ENCODE measurements around the gene CCDC12. TPM values are rescaled to one million over a fixed set of nuclear protein-coding genes. Genes with fewer than 3 reads are reported as not detected.

CCDC12 gene
- total RNA-seq, 1 experiment from 2014 or later: 32.1 TPM

DNA sequence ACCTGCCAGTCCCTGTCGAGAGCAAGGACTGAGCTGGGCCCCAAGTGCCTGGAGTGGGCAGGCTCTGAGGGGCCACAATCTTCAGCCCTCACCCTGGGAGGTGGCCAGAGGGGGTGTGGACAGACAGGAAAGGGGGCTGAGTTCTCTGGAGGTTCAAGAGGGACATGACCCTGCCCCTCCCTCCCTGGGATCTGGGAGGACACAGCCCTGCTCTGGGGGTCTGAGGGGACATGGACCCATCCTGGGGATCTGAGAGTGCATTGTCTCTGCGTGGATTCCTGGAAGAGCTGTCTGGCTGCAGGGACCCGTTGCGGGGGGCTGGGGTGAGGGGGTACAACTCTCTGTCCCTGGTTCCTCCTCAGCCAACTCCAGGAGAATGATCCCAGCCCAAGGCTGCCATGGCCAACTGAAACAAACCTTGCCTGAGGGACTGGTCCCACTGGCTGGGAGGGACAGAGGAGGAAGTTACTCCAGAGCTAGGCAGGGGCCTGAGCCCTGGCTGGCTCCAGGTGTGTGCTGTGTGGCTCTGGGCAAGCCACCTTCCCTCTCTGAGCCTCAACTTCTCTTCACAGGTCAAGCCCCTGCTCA, 70.0 kb downstream of the CCDC12 start:
- DNase-seq (ENCODE audit: low read depth): no peak

DNA sequence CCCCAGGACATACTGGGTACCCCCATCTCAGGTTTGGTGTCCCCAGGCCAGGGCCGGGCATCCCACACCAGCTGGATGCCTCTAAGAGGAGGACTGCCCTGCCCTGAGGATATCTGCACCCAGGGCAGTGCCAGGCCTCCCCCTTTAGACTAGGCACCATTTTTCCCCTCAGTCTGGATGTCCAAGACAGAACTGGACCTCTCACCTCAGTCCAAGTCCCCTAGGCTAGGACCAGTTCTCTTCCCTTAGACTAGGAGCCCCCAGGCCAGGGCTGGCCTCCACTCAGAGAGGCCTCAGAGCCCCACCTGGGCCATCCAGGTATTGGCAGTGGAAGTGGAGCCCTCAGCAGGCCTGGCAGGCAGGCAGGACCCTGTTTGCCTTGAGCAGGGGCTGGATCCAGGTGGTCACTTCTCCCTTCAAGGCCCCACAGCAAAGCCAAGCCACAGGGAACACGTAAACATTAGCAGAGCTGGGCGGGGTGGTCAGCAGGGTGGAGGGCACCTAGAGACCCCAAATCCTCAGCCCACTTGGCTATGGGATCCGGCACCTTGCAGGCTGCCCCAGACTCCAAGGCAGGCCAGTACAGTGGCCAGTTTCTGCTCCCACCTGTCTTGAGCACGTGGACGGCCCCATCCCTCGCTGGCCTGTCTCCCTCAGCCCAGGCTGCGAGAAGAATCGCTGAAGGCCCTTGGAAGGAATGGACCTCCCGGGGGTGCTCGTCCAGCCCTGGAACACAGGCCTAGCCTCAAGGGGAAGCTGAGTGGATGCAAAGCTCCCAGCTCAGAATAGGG, 70.7 kb downstream of the CCDC12 start:
- no peak for DNase-seq (ENCODE audit: low read depth)

DNA sequence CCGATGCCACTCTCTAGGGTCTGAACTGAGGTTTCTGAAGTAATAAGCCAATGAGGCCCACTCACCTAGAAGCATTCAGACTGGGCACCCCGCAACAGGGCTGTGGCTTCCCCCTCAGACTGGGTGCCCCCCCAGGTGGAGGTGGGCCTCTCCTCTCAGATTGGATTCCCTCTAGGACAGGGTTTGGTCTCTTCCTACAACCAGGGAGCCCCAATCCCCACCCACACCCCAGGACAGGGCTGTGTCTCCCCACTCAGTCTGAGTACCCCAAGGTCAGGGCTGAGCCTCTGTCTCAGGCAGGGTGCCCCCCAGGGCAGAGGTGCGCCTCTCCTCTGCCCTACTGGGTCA, 71.4 kb downstream of the CCDC12 start:
- DNase-seq (ENCODE audit: low read depth): no peak

DNA sequence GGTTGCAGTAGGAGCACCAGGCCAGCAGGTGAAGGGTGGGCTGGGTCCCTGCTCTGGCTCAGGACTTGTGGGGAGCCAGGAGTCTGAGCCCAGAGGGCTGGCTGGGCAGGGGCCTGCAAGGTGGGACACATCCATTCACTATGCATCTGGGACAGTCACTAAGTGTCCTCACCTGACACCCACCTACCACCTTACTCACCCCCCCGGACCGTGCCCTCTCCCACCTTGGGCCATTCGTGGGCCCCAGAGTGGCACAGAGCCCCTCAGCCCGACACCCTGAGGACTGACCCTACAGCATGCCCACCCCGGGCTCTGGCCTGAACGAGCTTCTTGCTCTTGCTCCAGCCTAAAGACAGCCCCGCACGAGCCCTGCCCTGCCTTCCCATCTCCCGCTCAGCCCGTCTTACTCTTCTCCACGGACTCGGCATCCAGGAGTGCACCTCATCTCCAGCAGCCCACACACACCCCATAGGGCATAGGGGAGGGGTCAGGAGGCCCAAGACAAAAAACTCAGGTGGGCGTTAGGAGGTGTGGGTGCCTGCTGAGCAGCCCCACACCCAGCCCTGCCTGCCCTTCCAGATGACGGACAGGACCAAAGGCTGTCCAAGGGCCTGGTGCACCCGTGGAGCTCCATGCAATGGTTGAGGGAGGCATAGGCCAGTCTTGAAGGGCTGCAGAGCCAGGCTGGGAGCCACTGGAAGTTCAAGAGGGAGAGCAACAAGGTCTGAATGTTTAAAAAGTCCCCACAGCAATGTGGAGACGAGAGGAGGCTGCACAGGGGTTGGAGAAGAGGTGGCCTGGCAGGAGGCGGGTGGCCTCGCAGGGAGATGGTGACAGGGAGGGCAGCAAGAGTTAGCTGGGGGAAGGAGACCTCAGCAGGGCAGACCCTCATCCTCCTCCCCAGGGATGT, 72.0 kb downstream of the CCDC12 start:
- no peak for DNase-seq (ENCODE audit: low read depth)

DNA sequence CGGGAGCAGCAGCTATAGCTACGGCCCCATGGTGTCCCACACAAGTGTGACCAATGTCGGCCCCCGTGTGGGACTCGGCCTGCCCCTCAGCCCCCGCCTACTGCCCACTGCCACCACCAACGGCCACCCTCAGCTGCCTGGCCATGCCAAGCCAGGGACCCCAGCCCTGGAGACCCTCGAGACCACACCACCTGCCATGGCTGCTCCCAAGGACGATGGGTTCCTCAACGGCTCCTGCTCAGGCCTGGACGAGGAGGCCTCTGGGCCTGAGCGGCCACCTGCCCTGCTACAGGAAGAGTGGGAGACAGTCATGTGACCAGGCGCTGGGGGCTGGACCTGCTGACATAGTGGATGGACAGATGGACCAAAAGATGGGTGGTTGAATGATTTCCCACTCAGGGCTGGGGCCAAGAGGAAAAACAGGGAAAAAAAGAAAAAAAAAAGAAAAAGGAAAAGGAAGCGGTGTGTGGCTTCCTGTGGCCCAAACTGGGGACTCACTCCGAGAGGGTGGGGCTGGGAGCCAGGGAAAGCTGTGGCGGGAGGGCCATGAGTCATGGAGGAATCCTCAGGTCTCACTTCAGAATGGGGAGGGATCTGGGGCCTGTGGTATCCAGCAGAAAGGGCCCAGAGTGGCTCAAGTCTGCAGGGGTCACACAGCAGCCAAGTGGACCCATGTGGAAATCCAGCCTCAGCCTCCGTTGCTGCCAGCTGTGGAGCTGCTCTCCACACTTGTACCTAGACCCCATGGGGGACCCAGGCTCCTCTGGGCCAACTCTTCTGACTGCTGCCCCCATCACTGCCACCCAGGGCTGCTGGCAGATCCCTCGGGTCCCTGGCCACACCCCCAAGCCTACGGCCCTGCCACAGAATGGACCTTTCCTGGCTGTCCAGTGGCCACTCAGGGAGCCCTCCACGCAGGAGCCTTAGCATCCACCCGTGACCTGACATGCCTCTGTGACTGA, 72.9 kb downstream of the CCDC12 start:
- DNase-seq (ENCODE audit: low read depth): peak; percentile 79

DNA sequence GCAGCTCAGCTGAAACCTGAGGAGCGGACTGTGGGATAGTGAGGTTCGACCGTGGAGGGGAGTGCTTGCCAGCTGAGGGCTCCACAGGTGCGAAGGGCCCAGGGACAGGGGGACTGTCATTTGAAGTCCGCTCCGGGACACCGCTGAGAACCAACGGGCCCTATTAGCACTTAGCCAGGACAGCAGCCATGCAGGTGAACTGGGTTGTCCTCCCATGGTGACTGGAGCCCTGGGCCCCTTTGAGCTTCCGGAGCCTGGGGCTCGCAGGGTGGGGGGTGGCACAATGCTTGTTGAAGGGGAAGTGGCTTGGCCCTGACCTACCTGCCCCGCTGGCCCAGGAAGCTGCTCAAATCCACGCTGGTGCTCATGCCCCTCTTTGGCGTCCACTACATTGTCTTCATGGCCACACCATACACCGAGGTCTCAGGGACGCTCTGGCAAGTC, 74.3 kb downstream of the CCDC12 start:
- no peak for DNase-seq (ENCODE audit: low read depth)

DNA sequence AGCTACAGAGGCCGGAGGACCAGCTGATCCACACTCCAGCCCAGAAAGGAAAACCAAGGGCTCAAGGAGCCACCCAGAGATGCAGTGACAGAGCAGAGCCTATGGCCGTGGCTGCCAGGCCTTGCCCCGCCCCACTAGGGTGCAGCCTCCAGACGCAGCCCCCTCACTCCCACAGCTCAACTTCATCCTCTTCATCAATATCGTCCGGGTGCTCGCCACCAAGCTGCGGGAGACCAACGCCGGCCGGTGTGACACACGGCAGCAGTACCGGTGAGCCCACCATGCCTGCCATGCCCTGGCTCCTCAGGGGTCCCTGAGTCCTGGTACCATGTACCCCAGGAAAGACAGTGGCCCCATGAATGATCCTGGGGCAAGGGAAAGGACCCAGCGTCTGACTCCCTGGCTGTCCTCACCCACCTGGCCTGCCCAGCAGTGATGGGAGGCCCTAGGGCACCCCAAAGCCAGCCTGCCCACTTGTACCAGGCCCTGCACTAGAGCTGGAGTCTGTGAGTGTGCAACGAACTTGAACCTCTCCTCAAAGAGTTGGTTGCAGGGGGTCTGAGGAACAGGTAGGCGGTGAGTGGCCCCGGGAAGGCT, 74.9 kb downstream of the CCDC12 start:
- no peak for DNase-seq (ENCODE audit: low read depth)

DNA sequence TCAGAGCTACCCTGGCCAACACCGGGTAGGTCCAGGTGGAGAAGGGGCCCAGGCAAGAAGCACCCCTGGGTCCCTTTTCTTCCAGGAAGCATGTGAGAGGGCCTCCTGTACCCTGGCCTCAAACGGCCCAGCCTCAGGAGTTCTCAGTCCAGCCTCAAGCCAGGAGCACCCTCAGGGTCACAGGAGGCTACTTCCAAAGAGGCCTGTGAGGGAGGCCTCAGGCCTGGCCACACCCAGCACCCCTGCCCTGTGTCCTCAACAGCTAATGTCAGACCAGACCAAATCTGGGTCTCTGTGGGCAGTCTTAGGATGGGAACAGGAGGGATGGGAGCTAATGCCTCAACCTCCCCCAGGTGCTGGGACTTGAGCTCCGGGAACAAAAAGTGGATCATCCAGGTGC, 75.5 kb downstream of the CCDC12 start:
- no peak for DNase-seq (ENCODE audit: low read depth)

DNA sequence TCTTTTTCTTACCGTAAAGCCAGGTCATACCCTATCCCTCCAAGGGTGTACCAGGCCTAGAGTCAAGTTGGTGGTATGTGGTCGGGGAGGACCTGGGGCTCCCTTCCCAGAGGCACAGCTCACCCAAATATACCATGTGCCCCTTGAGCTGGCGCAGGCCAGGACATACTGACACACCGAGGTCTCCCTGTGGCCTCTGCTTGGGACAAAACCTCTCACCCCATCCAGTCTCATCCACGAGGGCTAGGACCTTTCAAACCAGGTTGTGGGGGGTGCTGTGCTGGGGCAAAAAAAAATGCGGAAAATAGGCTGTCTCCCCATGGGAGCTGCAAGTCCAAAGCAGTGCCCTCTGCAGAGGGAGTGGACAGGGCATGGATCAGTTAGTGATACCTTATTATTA, 76.2 kb downstream of the CCDC12 start:
- DNase-seq (ENCODE audit: low read depth): no peak

DNA sequence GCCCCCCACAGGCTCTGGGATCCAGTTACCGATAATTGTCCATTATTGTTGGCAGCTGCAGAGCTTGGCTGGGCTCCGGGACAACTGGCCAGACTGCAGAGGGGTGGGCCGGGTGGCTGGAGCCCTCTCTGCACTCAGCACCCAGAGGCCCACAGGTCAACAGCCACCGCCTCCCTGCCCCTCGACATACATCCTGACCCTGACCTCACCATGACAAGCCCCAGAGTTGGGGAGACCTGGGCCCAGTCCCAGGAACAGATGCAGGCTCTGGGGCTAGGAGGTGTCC, 76.6 kb downstream of the CCDC12 start:
- DNase-seq (ENCODE audit: low read depth): no peak

DNA sequence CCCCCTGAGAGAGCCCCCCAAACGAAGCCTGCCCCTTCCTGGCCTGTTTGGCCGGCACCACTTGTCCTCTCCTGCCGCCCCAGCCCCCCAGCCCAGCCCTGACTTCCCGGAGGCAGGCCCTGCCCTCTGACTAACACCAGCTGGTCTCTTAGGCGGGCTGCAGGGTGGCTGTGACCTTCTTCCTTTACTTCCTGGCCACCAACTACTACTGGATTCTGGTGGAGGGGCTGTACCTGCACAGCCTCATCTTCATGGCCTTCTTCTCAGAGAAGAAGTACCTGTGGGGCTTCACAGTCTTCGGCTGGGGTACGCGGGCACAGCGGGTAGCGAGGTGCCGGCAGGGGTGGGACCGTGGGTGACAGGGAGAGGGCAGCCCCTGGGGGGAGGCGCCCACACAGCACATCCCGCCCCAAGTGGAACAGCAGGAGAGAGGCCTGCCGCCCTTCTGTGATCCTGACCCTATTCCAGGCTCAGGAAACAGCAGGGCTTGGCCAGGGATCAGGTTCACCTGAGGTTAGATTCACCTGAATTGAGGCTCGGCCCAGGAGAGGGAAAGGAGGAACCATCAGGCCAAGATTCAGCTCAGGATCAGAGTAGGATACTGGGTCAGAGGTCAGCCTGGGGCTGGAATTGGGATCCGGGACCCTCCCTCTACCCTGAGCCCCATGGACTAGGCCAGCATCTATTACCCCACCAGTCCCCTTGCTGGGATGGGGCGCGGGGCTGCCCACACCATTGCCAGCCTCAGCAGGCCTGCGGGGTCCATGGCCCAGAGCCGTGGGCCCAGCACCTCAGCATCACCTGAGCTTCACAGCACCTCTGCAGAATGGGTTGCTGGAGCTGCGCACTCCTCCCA, 77.2 kb downstream of the CCDC12 start:
- DNase-seq (ENCODE audit: low read depth): no peak

DNA sequence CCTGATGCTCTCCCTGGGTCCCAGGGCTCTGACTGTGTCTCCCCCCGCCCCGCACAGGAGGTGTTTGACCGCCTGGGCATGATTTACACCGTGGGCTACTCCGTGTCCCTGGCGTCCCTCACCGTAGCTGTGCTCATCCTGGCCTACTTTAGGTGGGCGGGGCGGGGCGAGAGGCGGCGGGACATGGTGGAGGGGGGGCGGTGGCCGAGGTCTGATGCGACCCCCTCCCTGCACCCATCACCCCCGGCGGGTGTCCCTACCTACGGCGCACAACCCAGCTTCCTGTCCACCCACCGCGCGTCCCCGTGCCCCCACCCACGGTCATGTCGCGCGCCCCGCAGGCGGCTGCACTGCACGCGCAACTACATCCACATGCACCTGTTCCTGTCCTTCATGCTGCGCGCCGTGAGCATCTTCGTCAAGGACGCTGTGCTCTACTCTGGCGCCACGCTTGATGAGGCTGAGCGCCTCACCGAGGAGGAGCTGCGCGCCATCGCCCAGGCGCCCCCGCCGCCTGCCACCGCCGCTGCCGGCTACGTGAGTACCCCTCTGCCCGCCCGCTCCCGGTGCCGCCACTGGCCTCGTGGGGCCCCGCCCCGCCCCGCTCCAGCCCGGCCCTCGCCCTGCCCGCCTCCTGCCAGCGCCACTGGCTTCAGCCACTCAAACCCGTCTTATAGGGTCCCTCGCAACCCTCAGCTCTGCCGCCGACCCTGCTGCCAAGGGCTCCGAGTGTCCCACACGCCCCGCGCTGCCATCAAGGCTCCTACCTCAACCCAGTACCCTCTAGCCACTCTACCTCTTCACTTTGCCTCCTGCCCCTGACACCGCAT, 78.0 kb downstream of the CCDC12 start:
- DNase-seq (ENCODE audit: low read depth): no peak

DNA sequence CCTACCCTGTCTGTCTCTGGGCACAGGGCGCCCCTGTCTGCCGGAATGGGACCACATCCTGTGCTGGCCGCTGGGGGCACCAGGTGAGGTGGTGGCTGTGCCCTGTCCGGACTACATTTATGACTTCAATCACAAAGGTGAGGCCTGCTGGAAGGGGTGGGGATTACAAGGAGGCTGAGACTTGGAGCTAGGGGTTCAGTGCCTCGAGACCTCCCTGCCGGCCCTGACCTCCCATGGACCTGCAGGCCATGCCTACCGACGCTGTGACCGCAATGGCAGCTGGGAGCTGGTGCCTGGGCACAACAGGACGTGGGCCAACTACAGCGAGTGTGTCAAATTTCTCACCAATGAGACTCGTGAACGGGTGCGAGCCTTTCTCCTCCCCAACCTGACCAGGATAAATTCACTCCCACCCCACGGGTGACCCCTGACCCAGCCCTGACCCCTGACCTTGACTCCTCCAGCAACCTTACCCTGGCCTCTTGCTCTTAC, 78.7 kb downstream of the CCDC12 start:
- no peak for DNase-seq (ENCODE audit: low read depth)

DNA sequence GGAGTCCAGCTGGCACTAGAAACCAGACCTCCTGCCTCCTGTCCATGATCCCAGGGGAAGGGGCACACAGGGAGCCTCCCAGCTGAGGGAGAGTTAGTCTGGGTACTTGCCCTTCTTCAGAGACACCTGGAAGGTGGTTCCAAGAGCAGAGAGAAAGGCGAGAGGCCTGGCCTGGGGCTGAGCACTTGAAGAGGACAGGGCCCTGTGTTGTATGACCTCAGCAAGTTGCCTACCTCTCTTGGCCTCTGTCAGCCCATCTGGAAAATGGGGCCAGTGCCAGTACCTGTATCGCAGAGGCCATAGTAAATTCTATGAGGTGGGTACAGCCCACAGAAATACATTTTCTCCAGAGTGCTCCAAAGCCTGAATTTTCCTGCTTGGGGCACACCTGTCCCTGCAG, 79.5 kb downstream of the CCDC12 start:
- no peak for DNase-seq (ENCODE audit: low read depth)

DNA sequence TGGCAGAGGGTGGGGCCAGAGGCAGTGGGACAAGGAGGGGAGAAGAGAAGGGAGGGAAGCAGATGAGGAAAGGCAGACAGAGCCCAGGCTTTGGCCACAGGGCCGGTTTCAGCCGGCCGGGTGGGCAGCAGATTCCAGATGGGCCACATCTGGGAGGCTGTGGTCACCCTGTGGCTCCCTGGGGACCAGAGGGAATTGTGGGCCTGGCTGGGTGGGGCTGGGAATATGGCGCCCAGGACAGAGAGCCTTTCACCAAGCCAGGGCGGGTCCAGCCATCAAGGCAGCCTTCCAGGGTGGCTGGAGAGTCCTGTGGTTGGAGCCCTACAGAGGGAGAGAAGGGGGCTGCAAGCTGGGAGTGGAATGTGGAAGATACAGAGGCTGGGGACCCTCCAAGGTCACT, 80.2 kb downstream of the CCDC12 start:
- no peak for DNase-seq (ENCODE audit: low read depth)

DNA sequence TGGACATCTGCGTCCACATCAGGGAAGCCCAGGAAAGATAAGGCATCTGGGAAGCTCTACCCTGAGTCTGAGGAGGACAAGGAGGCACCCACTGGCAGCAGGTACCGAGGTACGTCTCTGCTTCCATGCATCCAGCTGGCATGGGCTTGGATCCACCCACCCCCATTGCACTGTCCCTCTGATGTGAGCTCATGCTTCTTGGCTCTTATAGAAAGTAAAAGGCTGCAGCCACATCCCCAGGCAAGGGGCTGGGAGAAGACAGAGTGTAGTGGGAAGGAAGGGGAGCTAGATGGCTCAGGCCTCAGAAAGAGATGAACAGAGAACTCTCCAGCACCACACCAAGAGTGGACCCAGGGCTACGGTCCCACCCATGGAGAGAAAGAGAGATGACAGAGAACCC, 80.8 kb downstream of the CCDC12 start:
- no peak for DNase-seq (ENCODE audit: low read depth)

DNA sequence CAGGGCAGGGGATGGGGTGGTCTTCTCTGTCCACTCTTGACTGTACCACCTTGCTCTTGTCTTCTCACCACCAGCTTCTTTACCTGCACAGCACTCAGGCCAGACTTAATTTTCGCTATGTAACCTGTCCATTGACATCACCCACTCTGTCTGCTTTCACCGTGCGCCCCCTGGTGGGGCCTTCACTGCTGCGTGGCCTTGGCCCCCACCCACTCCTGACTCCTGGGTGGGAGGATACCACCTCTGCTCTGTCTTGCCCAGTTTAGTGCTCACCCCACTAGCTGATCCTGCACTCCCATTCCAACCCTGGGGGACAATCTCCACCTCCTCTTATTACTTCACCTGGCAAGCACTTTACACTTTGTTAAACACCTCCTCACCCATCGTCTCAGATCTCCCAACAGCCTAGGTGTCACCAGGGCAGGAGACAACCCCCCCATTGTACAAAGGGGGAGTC, 81.3 kb downstream of the CCDC12 start:
- peak; percentile 39 for DNase-seq (ENCODE audit: low read depth)

DNA sequence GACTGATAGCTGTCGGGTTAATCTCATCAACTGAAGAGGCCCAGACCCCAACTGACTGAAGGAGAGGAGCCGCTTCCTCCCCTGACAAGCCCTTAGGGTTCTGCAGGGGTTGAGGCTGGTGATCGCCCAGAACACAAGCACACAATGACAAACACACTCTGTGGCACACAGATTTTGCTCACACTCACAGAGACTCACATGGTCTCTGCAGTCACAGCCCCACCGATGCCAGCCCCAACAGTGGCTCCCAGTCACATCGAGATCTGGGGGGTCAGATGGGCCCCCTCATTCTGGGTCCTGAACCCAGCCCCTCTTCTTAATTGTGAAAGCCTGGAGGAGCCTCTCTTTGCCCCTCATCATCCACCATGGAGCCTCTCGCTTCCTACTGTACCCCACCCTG, 82.3 kb downstream of the CCDC12 start:
- no peak for DNase-seq (ENCODE audit: low read depth)

DNA sequence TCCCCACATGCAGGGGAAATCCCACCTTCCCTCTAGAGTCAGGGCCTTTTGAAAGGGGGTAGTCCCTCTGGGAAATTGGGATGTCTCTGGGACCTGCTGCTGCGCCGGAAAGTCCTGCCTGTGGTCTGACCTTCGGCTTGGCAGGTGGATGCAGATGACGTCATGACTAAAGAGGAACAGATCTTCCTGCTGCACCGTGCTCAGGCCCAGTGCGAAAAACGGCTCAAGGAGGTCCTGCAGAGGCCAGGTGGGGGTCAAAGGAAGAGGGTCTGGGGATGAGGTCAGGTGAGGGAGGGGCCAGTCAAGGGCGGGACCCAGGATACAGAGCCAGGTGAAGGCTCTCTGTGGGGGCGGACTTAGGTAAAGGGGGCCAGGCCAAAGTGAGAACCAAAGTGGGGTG, 82.8 kb downstream of the CCDC12 start:
- no peak for DNase-seq (ENCODE audit: low read depth)

Measured in RPMI7951 (cell line).